PC-9 (cell line): ENCODE data around the gene GNG5.

Experiments used
- EZH2 ChIP-seq: fragments of 200-600 bp; sonication (generic); IDR thresholded peaks from 2 replicates; pipeline ENCODE4 v1.8.0; 2017; ENCODE audit warnings: antibody characterized with exemption, low read depth
- TF ChIP-seq, protein P1 (sequence below): fragments of 200-600 bp; sonication (generic); conservative IDR thresholded peaks from 2 replicates; pipeline ENCODE4 v1.6.1; 2017; ENCODE audit warnings: mixed run types, antibody characterized with exemption, mild to moderate bottlenecking, moderate library complexity

- TF ChIP-seq, protein P1, sequence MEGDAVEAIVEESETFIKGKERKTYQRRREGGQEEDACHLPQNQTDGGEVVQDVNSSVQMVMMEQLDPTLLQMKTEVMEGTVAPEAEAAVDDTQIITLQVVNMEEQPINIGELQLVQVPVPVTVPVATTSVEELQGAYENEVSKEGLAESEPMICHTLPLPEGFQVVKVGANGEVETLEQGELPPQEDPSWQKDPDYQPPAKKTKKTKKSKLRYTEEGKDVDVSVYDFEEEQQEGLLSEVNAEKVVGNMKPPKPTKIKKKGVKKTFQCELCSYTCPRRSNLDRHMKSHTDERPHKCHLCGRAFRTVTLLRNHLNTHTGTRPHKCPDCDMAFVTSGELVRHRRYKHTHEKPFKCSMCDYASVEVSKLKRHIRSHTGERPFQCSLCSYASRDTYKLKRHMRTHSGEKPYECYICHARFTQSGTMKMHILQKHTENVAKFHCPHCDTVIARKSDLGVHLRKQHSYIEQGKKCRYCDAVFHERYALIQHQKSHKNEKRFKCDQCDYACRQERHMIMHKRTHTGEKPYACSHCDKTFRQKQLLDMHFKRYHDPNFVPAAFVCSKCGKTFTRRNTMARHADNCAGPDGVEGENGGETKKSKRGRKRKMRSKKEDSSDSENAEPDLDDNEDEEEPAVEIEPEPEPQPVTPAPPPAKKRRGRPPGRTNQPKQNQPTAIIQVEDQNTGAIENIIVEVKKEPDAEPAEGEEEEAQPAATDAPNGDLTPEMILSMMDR: no peak
- no peak for TF ChIP-seq EZH2
Measured at GRCh38 chr1:84510165-84510564, 3.8 kb upstream of the GNG5 start.
